HepG2 (cell line): ENCODE data around the gene FHIP1B.

Experiments used
- EP300 ChIP-seq, 3 experiments: sonication (generic) in 1 of 3; formaldehyde crosslinking in 1 of 3; IDR thresholded peaks; 2 replicates each; pipeline versions ENCODE4 v1.5.1 to v1.6.1; 2011 to 2020; ENCODE audit warnings: low read depth in 2 of 3, low read length in 2 of 3, borderline replicate concordance in 1 of 3, improper control_type of control experiment in 1 of 3, mild to moderate bottlenecking in 1 of 3, missing genetic modification reagents in 1 of 3, moderate library complexity in 1 of 3
- NR1H2 ChIP-seq: sonication (generic); formaldehyde crosslinking; IDR thresholded peaks from 2 replicates; pipeline ENCODE4 v1.8.1; 2022; ENCODE audit warnings: low read depth, missing genetic modification reagents, borderline replicate concordance
- NR3C1 ChIP-seq: sonication (generic); formaldehyde crosslinking; IDR thresholded peaks from 2 replicates; pipeline ENCODE4 v1.4.0; 2020; ENCODE audit warnings: missing genetic modification reagents
- PHF8 ChIP-seq: sonication (generic); formaldehyde crosslinking; IDR thresholded peaks from 2 replicates; pipeline ENCODE4 v1.5.0; 2020; ENCODE audit warnings: missing genetic modification reagents
- POLR2A ChIP-seq, 2 experiments: IDR thresholded peaks; 2 replicates each; pipeline ENCODE4 v1.6.1; 2011; ENCODE audit warnings: low read depth in 2 of 2, low read length in 2 of 2, mild to moderate bottlenecking in 1 of 2, moderate library complexity in 1 of 2; ENCODE audit not compliant: insufficient read depth in 1 of 2
- SETDB1 ChIP-seq: sonication (generic); formaldehyde crosslinking; IDR thresholded peaks from 2 replicates; pipeline ENCODE4 v1.5.1; 2020; ENCODE audit warnings: missing genetic modification reagents, mild to moderate bottlenecking, borderline replicate concordance
- TCF12 ChIP-seq, 2 experiments: fragments of 450-650 bp in 1 of 2; sonication (generic) in 1 of 2; formaldehyde crosslinking in 1 of 2; IDR thresholded peaks; 2 replicates each; pipeline versions ENCODE4 v1.6.1 to v1.8.0; 2017 to 2022; ENCODE audit warnings: antibody characterized with exemption in 1 of 2, mild to moderate bottlenecking in 1 of 2, missing genetic modification reagents in 1 of 2, moderate library complexity in 1 of 2
- ZNF230 ChIP-seq: sonication (generic); formaldehyde crosslinking; IDR thresholded peaks from 2 replicates; pipeline ENCODE4 v1.4.0; 2020; ENCODE audit warnings: mild to moderate bottlenecking, missing genetic modification reagents
- TF ChIP-seq, protein P1 (sequence below): sonication (generic); formaldehyde crosslinking; conservative IDR thresholded peaks from 2 replicates; pipeline ENCODE4 v1.8.1; 2023; ENCODE audit warnings: missing genetic modification reagents

DNA sequence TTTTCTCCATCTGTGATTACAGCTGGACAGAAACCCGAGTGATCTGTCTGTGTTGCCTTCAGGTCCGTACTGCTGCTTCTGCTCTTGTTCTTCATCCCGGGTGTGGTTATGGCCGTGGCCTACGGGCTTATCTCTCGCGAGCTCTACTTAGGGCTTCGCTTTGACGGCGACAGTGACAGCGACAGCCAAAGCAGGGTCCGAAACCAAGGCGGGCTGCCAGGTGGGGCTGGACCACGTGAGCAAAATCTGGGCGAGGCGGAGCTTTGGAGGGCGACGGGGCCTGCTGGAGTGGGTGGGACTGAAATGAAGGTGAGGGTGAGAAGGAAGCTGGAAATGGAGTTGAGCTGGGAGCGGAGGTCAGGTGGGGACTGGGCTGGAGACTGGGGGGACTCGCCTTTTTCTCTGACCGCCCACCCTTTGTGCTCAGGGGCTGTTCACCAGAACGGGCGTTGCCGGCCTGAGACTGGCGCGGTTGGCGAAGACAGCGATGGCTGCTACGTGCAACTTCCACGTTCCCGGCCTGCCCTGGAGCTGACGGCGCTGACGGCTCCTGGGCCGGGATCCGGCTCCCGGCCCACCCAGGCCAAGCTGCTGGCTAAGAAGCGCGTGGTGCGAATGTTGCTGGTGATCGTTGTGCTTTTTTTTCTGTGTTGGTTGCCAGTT is 36.3 kb upstream of the FHIP1B start:
- TF ChIP-seq NR1H2 (CRISPR knock-in tag): no peak
- TF ChIP-seq SETDB1 (CRISPR knock-in tag): no peak
- no peak for TF ChIP-seq TCF12 (IDR thresholded peaks at IDR 0.05)
- no peak for TF ChIP-seq TCF12 (CRISPR knock-in tag; IDR thresholded peaks at IDR 0.05)
- TF ChIP-seq PHF8: no peak
- TF ChIP-seq, protein P1, sequence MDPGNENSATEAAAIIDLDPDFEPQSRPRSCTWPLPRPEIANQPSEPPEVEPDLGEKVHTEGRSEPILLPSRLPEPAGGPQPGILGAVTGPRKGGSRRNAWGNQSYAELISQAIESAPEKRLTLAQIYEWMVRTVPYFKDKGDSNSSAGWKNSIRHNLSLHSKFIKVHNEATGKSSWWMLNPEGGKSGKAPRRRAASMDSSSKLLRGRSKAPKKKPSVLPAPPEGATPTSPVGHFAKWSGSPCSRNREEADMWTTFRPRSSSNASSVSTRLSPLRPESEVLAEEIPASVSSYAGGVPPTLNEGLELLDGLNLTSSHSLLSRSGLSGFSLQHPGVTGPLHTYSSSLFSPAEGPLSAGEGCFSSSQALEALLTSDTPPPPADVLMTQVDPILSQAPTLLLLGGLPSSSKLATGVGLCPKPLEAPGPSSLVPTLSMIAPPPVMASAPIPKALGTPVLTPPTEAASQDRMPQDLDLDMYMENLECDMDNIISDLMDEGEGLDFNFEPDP (CRISPR knock-in tag): no peak
- no peak for TF ChIP-seq NR3C1 (CRISPR knock-in tag)
- TF ChIP-seq ZNF230: no peak
- no peak for TF ChIP-seq EP300 (IDR thresholded peaks at IDR 0.05; ENCODE audit: low read depth in 2 of 2, low read length in 2 of 2)
- TF ChIP-seq EP300 (CRISPR knock-in tag; IDR thresholded peaks at IDR 0.05; ENCODE audit: borderline replicate concordance): no peak
- TF ChIP-seq POLR2A (IDR thresholded peaks at IDR 0.05; ENCODE audit: insufficient read depth in 1 of 2, low read depth in 2 of 2, low read length in 2 of 2): no peak
